HCT116 (cell line): ENCODE results near the gene GLB1L. TPM values are rescaled to one million over a fixed set of nuclear protein-coding genes. Genes with fewer than 3 reads are reported as not detected.

Source experiments
- ATAC-seq: fragments of 200-7000 bp; cut with Tn5 transposase; 2 replicates; pipeline ENCODE4 v1.9.1; 2020; ENCODE audit warnings: mild to moderate bottlenecking, moderate library complexity
- BruUV-seq: library from RNA; stranded (reverse); fragments of 400-500 nt; replicated peaks from 2 replicates; lab custom pipeline; 2021; lab: Mats Ljungman, UMichigan
- CTCF ChIA-PET: fragments of 300-600 bp; sonication (Branson Sonifier 250); formaldehyde crosslinking; loops from one replicate; lab custom pipeline; 2021; ENCODE audit warnings: antibody characterized with exemption; lab: Charles Lee
- POLR2A ChIA-PET: fragments of 300-600, 350-600 bp; sonication (Branson Sonifier 250); formaldehyde crosslinking; loops from one replicate; lab custom pipeline; 2021; ENCODE audit warnings: antibody characterized with exemption; lab: Charles Lee
- RAD21 ChIA-PET, 2 experiments: fragments of 300-600 bp; sonication (Branson Sonifier 250); formaldehyde crosslinking; loops; one replicate each; lab custom pipeline; 2023; ENCODE audit warnings: low total read pairs in 2 of 2; ENCODE audit not compliant: uncharacterized antibody in 2 of 2, unreplicated experiment in 2 of 2, low non-redundant PET in 1 of 2; lab: Charles Lee
- DNase-seq: peaks from one replicate; pipeline ENCODE4 v3.0.0-alpha.2; 2010; ENCODE audit warnings: low read depth, low spot score
- H2AFZ ChIP-seq: fragments of 200-600 bp; shearing (Covaris generic), sonication (generic); 2 replicates; pipeline ENCODE4 v1.6.1; 2017; ENCODE audit warnings: low read depth, mixed run types, mixed read lengths, antibody characterized with exemption, low read length; ENCODE audit not compliant: poor library complexity, severe bottlenecking
- H3K27ac ChIP-seq: 2 replicates; pipeline ENCODE4 v1.5.1; 2012; ENCODE audit warnings: low read depth, low read length
- H3K27me3 ChIP-seq: fragments of 200-600 bp; sonication (generic); 2 replicates; pipeline ENCODE4 v1.6.1; 2016; ENCODE audit warnings: mixed run types, low read length, mixed read lengths; ENCODE audit not compliant: insufficient read depth
- H3K36me3 ChIP-seq, 2 experiments: fragments of 200-500 bp in 1 of 2; fragments of 200-600 bp in 1 of 2; sonication (Bioruptor generic) in 1 of 2; sonication (generic) in 1 of 2; 2 replicates each; pipeline versions ENCODE4 v1.5.1 to v1.6.1; 2014 to 2016; ENCODE audit warnings: low read length in 2 of 2, inconsistent platforms in 1 of 2, mixed read lengths in 1 of 2, mixed run types in 1 of 2; ENCODE audit not compliant: insufficient read depth in 2 of 2, control insufficient read depth in 1 of 2
- H3K4me1 ChIP-seq, 2 experiments: fragments of 200-600 bp in 1 of 2; sonication (generic) in 1 of 2; 2 replicates each; pipeline versions ENCODE4 v1.5.1 to v1.6.1; 2012 to 2017; ENCODE audit warnings: low read length in 2 of 2, inconsistent platforms in 1 of 2, mild to moderate bottlenecking in 1 of 2, mixed read lengths in 1 of 2, mixed run types in 1 of 2, moderate library complexity in 1 of 2; ENCODE audit not compliant: insufficient read depth in 2 of 2, control insufficient read depth in 1 of 2
- H3K4me2 ChIP-seq: fragments of 200-600 bp; sonication (generic); 2 replicates; pipeline ENCODE4 v1.6.1; 2017; ENCODE audit warnings: mixed run types, low read length, mixed read lengths
- H3K4me3 ChIP-seq, 2 experiments: fragments of 200-600 bp in 1 of 2; sonication (generic) in 1 of 2; replicated peaks in 1 of 2; 2 replicates each; pipeline ENCODE4 v1.5.1; 2011 to 2016; ENCODE audit warnings: low read length in 2 of 2, control low read depth in 1 of 2, low read depth in 1 of 2, mild to moderate bottlenecking in 1 of 2, mixed read lengths in 1 of 2, mixed run types in 1 of 2
- H3K79me2 ChIP-seq: fragments of 200-600 bp; sonication (generic); 2 replicates; pipeline ENCODE4 v1.6.1; 2017; ENCODE audit warnings: mild to moderate bottlenecking, mixed run types, low read length, moderate library complexity, mixed read lengths; ENCODE audit not compliant: insufficient read depth
- H3K9ac ChIP-seq: fragments of 200-600 bp; sonication (generic); 2 replicates; pipeline ENCODE4 v1.6.1; 2016; ENCODE audit warnings: low read length, mixed read lengths
- H3K9me2 ChIP-seq: fragments of 200-600 bp; sonication (generic), shearing (Covaris generic); 2 replicates; pipeline ENCODE4 v1.6.1; 2017; ENCODE audit warnings: mixed run types, mild to moderate bottlenecking, moderate library complexity; ENCODE audit not compliant: insufficient read depth
- H3K9me3 ChIP-seq, 2 experiments: fragments of 200-500 bp in 1 of 2; fragments of 200-600 bp in 1 of 2; sonication (Bioruptor generic) in 1 of 2; sonication (generic) in 1 of 2; 2 replicates each; pipeline ENCODE4 v1.6.1; 2014 to 2017; ENCODE audit warnings: low read length in 2 of 2, mixed read lengths in 2 of 2, inconsistent platforms in 1 of 2, low read depth in 1 of 2, mild to moderate bottlenecking in 1 of 2, mixed run types in 1 of 2, moderate library complexity in 1 of 2; ENCODE audit not compliant: control insufficient read depth in 1 of 2, insufficient read depth in 1 of 2
- H4K20me1 ChIP-seq: fragments of 200-600 bp; sonication (generic), shearing (Covaris generic); 2 replicates; pipeline ENCODE4 v1.6.1; 2017; ENCODE audit warnings: mixed run types, mild to moderate bottlenecking, moderate library complexity; ENCODE audit not compliant: insufficient read depth
- ATF3 ChIP-seq: IDR thresholded peaks from 2 replicates; pipeline ENCODE4 v1.6.1; 2012
- CBX3 ChIP-seq: IDR thresholded peaks from 2 replicates; pipeline ENCODE4 v1.6.1; 2012; ENCODE audit warnings: low read depth
- CEBPB ChIP-seq: IDR thresholded peaks from 2 replicates; pipeline ENCODE4 v1.6.1; 2012; ENCODE audit warnings: low read depth
- CTCF ChIP-seq, 3 experiments: fragments of 200-600 bp in 1 of 3; sonication (generic) in 1 of 3; IDR thresholded peaks in 2 of 3; conservative IDR thresholded peaks in 1 of 3; 2 replicates each; pipeline ENCODE4 v1.5.1; 2012 to 2017; ENCODE audit warnings: low read depth in 2 of 3, low read length in 2 of 3, antibody characterized with exemption in 1 of 3, borderline replicate concordance in 1 of 3, control low read depth in 1 of 3, mild to moderate bottlenecking in 1 of 3, mixed read lengths in 1 of 3, mixed run types in 1 of 3, moderate library complexity in 1 of 3; ENCODE audit not compliant: insufficient read depth in 1 of 3
- EGR1 ChIP-seq: IDR thresholded peaks from 2 replicates; pipeline ENCODE4 v1.6.1; 2012; ENCODE audit warnings: low read depth
- ELF1 ChIP-seq: IDR thresholded peaks from 2 replicates; pipeline ENCODE4 v1.6.1; 2012; ENCODE audit warnings: low read depth, borderline replicate concordance
- FOSL1 ChIP-seq: IDR thresholded peaks from 2 replicates; pipeline ENCODE4 v1.6.1; 2012; ENCODE audit warnings: low read depth
- JUND ChIP-seq: IDR thresholded peaks from 2 replicates; pipeline ENCODE4 v1.6.1; 2012
- RAD21 ChIP-seq: IDR thresholded peaks from 2 replicates; pipeline ENCODE4 v1.6.1; 2012; ENCODE audit warnings: low read depth, mild to moderate bottlenecking
- SIN3A ChIP-seq: IDR thresholded peaks from 2 replicates; pipeline ENCODE4 v1.6.1; 2012; ENCODE audit warnings: low read depth
- SRF ChIP-seq: IDR thresholded peaks from 2 replicates; pipeline ENCODE4 v1.6.1; 2012; ENCODE audit warnings: low read depth
- TCF7L2 ChIP-seq: IDR thresholded peaks from 2 replicates; pipeline ENCODE4 v1.7.0; 2011; ENCODE audit warnings: borderline replicate concordance, inconsistent platforms; ENCODE audit not compliant: insufficient read depth, insufficient read length; ENCODE audit errors: extremely low read depth
- ZBTB33 ChIP-seq: IDR thresholded peaks from 2 replicates; pipeline ENCODE4 v1.6.1; 2011; ENCODE audit warnings: mild to moderate bottlenecking, low read length, moderate library complexity; ENCODE audit not compliant: insufficient replicate concordance; ENCODE audit errors: extremely low read depth
- ZFX ChIP-seq: fragments of 450-650 bp; IDR thresholded peaks from 2 replicates; pipeline ENCODE4 v1.6.1; 2017
- ZNF274 ChIP-seq: fragments of 200-500 bp; sonication (Bioruptor generic); IDR thresholded peaks from 2 replicates; pipeline ENCODE4 v1.6.1; 2014; ENCODE audit warnings: mild to moderate bottlenecking, low read depth, low read length, inconsistent platforms
- intact Hi-C: fragments of 100-400 bp; cut with micrococcal nuclease; formaldehyde crosslinking; loops from 2 replicates; pipeline ENCODE4 v1.10.0; 2022
- total RNA-seq: library from RNA; stranded (reverse); gene quantifications from one replicate; pipeline ENCODE4 v1.2.1, GENCODE V29; 2021; ENCODE audit not compliant: unreplicated experiment
- TF ChIP-seq, protein P1 (sequence below): IDR thresholded peaks from 2 replicates; pipeline ENCODE4 v1.6.1; 2012

GLB1L gene
- total RNA-seq, 1 experiment from 2014 or later, result 6.6 TPM

DNA sequence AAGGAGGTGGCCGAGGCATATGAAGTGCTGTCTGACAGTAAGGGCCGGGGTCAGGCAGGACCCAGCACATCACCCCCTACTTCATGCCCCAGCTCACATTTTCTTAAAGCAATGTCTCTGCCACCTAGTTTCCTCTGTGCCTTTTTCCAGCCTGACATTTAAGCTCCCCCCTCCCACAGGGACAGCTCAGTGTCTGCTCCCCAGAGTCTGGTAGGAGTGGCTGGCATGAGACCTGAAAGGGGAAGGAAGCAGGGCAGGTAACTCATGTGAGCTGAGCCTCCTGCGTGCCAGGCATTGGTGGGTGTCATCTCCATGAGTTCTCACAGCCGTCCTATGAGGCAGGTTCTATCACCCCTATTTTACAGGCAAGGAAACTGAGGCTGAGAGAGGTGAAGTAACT, 35.4 kb upstream of the GLB1L start:
- BruUV-seq, result TSS peak; percentile 58
- RAD21 ChIA-PET, result no interaction called here
- peak overlapping the region; percentile 86; the same call in 1 of the 2 replicates for H3K4me2 ChIP-seq

More for the DNA sequence above, 35.4 kb upstream of the GLB1L start:
- H3K9me2 ChIP-seq, result no peaks in the 10 kb centered on the region
- H3K4me3 ChIP-seq, result no peak overlapping the region
- H3K9me3 ChIP-seq, result no peaks in the 10 kb centered on the region
- no peak overlapping the region for H3K27ac ChIP-seq
- no peak overlapping the region for H2AFZ ChIP-seq
- no peaks in the 10 kb centered on the region for H4K20me1 ChIP-seq
- intact Hi-C loops, result no loop called here
- no peaks in the 10 kb centered on the region for H3K27me3 ChIP-seq
- TF ChIP-seq ELF1, result no peak
- no peak for TF ChIP-seq SRF
- TF ChIP-seq, protein P1, sequence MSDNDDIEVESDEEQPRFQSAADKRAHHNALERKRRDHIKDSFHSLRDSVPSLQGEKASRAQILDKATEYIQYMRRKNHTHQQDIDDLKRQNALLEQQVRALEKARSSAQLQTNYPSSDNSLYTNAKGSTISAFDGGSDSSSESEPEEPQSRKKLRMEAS, result no peak
- TF ChIP-seq ATF3, result no peak
- TF ChIP-seq CBX3, result no peak
- no peak for TF ChIP-seq CTCF (IDR thresholded peaks at IDR 0.05 in 2 of 3, conservative IDR thresholded peaks at IDR 0.05 in 1 of 3; ENCODE audit: borderline replicate concordance in 1 of 3, insufficient read depth in 1 of 3, low read depth in 2 of 3, low read length in 2 of 3)
- TF ChIP-seq RAD21, result no peak
- no peak for TF ChIP-seq FOSL1
- no peak for TF ChIP-seq ZFX
- no peak for TF ChIP-seq ZNF274
- TF ChIP-seq JUND, result no peak
- TF ChIP-seq CEBPB, result no peak
- no peak for TF ChIP-seq SIN3A
- TF ChIP-seq ZBTB33, result no peak
- TF ChIP-seq EGR1, result no peak
- TF ChIP-seq TCF7L2, result no peak
- ChIA-PET CTCF (interaction anchor here (0.6 kb wide), 1 partner anchor 14 kb away, joined by 3 read pairs; no protein-coding TSS in a partner anchor), POLR2A (no interaction called here)
- no peaks in the 10 kb centered on the region for H3K79me2 ChIP-seq
- no peak overlapping the region for H3K9ac ChIP-seq
- H3K36me3 ChIP-seq, result no peaks in the 10 kb centered on the region
- H3K4me1 ChIP-seq, result peaks cover 20 to 38% of the 10 kb centered on the region in 2 experiments
- DNase-seq (no peak), ATAC-seq (no peak)
